Measurements from ENCODE around the gene CSRNP2. TPM values are rescaled to one million over a fixed set of nuclear protein-coding genes. Genes with fewer than 3 reads are reported as not detected.
A peak's percentile ranks its signal among the peaks of the same experiment; 100 is the strongest.

The CSRNP2 gene
- total RNA-seq, 1 donor from 2014 or later, result 48.3 TPM

- Mint-ChIP-seq H3K27ac (ENCODE audit: unreplicated experiment) (peak overlapping the region; percentile 37), H3K27me3 (ENCODE audit: low read depth) (no peaks in the 10 kb centered on the region), H3K4me3 (ENCODE audit: unreplicated experiment) (no peak overlapping the region), H3K9me3 (ENCODE audit: low read depth) (no peaks in the 10 kb centered on the region), H3K4me1 (ENCODE audit: low read depth) (peaks cover 57% of the 10 kb centered on the region), H3K36me3 (ENCODE audit: low read depth) (peaks cover 5% of the 10 kb centered on the region)
- DNase-seq (ENCODE audit: low spot score), result no peak
- TF ChIP-seq CTCF (IDR thresholded peaks at IDR 0.05), result no peak
These were observed 5.5 kb downstream of the CSRNP2 start for GRCh38 chr12:51077930-51078329.

- Mint-ChIP-seq H3K9me3 (ENCODE audit: low read depth) (no peaks in the 10 kb centered on the region), H3K4me3 (ENCODE audit: unreplicated experiment) (no peak overlapping the region), H3K27me3 (ENCODE audit: low read depth) (no peaks in the 10 kb centered on the region), H3K27ac (ENCODE audit: unreplicated experiment) (peak overlapping the region; percentile 76), H3K4me1 (ENCODE audit: low read depth) (peaks cover 48% of the 10 kb centered on the region), H3K36me3 (ENCODE audit: low read depth) (peaks cover 13% of the 10 kb centered on the region)
- no peak for DNase-seq (ENCODE audit: low spot score)
- no peak for TF ChIP-seq CTCF (IDR thresholded peaks at IDR 0.05)
These were observed 7.0 kb downstream of the CSRNP2 start for GRCh38 chr12:51076236-51076930.

- Mint-ChIP-seq H3K4me3 (ENCODE audit: unreplicated experiment) (no peak overlapping the region), H3K27me3 (ENCODE audit: low read depth) (no peaks in the 10 kb centered on the region), H3K4me1 (ENCODE audit: low read depth) (peaks cover 40% of the 10 kb centered on the region), H3K36me3 (ENCODE audit: low read depth) (peaks cover 13% of the 10 kb centered on the region), H3K27ac (ENCODE audit: unreplicated experiment) (peak overlapping the region; percentile 32), H3K9me3 (ENCODE audit: low read depth) (no peaks in the 10 kb centered on the region)
- DNase-seq (ENCODE audit: low spot score), result no peak
- TF ChIP-seq CTCF (IDR thresholded peaks at IDR 0.05), result no peak
These were observed 8.0 kb downstream of the CSRNP2 start for GRCh38 chr12:51075390-51075789.

GRCh38 chr12:51071663-51072062 is 11.7 kb downstream of the CSRNP2 start:
- Mint-ChIP-seq H3K27me3 (ENCODE audit: low read depth) (no peaks in the 10 kb centered on the region), H3K4me1 (ENCODE audit: low read depth) (peaks cover 24% of the 10 kb centered on the region), H3K36me3 (ENCODE audit: low read depth) (peaks cover 32% of the 10 kb centered on the region), H3K27ac (ENCODE audit: unreplicated experiment) (peak overlapping the region; percentile 62), H3K4me3 (ENCODE audit: unreplicated experiment) (no peak overlapping the region), H3K9me3 (ENCODE audit: low read depth) (no peaks in the 10 kb centered on the region)
- no peak for TF ChIP-seq CTCF (IDR thresholded peaks at IDR 0.05)
- no peak for DNase-seq (ENCODE audit: low spot score)

GRCh38 chr12:51070004-51070403 is 13.4 kb downstream of the CSRNP2 start:
- DNase-seq (ENCODE audit: low spot score), result no peak
- TF ChIP-seq CTCF (IDR thresholded peaks at IDR 0.05), result no peak
- Mint-ChIP-seq H3K9me3 (ENCODE audit: low read depth) (no peaks in the 10 kb centered on the region), H3K36me3 (ENCODE audit: low read depth) (peaks cover 38% of the 10 kb centered on the region), H3K4me3 (ENCODE audit: unreplicated experiment) (no peak overlapping the region), H3K4me1 (ENCODE audit: low read depth) (peaks cover 11% of the 10 kb centered on the region), H3K27me3 (ENCODE audit: low read depth) (no peaks in the 10 kb centered on the region), H3K27ac (ENCODE audit: unreplicated experiment) (peak overlapping the region; percentile 23)

Measured in chondrocyte (in vitro differentiated cells).